ENCODE results near the gene LCT.
"Not testable (repeated sequence)": the region's sequence is repeated elsewhere in the genome, so short reads cannot be mapped to it uniquely, and the experiment has no call there.

DNA sequence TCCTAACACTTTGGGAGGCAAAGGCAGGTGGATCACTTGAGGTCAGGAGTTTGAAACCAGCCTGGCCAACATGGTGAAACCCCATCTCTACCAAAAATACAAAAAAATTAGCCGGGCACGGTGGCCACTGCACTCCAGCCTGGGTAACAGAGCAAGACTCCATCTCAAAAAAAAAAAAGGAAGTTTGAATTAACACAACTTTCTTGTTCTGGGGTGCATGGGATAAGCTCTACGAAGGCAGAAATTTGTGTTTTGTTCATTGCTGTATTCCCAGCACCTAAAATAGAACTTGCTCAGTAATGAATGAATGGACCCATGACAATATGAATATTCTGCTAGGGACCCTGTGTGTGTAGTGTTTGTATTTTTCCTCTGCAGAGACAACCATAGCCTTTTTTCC is 29.1 kb downstream of the LCT start:
- TF ChIP-seq, protein P1, sequence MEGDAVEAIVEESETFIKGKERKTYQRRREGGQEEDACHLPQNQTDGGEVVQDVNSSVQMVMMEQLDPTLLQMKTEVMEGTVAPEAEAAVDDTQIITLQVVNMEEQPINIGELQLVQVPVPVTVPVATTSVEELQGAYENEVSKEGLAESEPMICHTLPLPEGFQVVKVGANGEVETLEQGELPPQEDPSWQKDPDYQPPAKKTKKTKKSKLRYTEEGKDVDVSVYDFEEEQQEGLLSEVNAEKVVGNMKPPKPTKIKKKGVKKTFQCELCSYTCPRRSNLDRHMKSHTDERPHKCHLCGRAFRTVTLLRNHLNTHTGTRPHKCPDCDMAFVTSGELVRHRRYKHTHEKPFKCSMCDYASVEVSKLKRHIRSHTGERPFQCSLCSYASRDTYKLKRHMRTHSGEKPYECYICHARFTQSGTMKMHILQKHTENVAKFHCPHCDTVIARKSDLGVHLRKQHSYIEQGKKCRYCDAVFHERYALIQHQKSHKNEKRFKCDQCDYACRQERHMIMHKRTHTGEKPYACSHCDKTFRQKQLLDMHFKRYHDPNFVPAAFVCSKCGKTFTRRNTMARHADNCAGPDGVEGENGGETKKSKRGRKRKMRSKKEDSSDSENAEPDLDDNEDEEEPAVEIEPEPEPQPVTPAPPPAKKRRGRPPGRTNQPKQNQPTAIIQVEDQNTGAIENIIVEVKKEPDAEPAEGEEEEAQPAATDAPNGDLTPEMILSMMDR (conservative IDR thresholded peaks at IDR 0.05; ENCODE audit: low read depth, low read length), result not testable (repeated sequence)
- not testable (repeated sequence) for TF ChIP-seq USF2 (IDR thresholded peaks at IDR 0.05; ENCODE audit: low read depth, low read length); RAD21 (IDR thresholded peaks at IDR 0.05; ENCODE audit: low read length); POLR2A (IDR thresholded peaks at IDR 0.05; ENCODE audit: low read depth, low read length); RCOR1 (IDR thresholded peaks at IDR 0.05; ENCODE audit: insufficient replicate concordance, low read length); CEBPB (IDR thresholded peaks at IDR 0.05; ENCODE audit: low read depth, low read length); MXI1 (IDR thresholded peaks at IDR 0.05; ENCODE audit: borderline replicate concordance, low read depth, low read length); MAFK (IDR thresholded peaks at IDR 0.05; ENCODE audit: low read depth, low read length); FOS (IDR thresholded peaks at IDR 0.05; ENCODE audit: low read depth, low read length)

Measured in IMR-90 (cell line).